GM21381 (cell line): ENCODE data around the gene RNASET2.

Source experiments
- ATAC-seq: cut with Tn5 transposase; IDR thresholded peaks from one replicate; pipeline ENCODE4 v1.9.1; 2021; ENCODE audit warnings: mild to moderate bottlenecking, moderate library complexity; ENCODE audit not compliant: unreplicated experiment

RNASET2 gene, protein sequence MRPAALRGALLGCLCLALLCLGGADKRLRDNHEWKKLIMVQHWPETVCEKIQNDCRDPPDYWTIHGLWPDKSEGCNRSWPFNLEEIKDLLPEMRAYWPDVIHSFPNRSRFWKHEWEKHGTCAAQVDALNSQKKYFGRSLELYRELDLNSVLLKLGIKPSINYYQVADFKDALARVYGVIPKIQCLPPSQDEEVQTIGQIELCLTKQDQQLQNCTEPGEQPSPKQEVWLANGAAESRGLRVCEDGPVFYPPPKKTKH

DNA sequence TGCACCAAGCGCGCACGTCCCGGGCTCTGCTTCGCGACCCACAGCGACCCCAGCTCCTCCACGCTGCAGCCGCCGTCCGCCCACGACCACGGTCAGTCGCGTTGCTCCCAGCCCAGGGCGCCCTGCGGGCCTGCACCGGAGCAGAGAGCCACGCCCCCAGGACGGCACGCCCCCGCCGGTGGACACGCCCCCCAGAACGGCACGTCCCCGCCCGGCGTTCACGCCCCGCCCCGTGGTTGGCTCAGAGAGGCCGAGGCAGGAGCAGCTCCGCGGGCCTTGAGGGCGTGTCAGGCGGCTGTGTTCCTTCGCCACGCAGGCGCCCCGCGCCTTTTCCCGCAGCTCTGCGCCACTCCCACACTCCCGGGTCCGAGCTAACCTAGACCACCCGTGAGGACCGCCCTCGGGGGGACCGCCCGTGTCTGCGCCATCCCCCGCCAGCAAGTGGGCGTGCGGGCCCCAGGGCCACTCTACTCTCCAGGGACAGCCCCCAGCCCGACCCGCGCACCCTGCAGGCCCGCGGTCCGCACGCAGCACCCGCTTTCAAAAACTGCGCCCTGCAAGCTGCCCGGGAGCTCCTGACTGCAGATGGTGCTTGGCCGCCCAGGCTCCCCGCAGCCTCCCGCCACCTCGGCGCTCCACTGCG is at the start of gene RNASET2:
TSS of gene RNASET2 (minus strand) at position 107 of the 643 bp plus-strand sequence. CDS start 368 bp downstream, outside the sequence.
- ATAC-seq, result peak; percentile 60

DNA sequence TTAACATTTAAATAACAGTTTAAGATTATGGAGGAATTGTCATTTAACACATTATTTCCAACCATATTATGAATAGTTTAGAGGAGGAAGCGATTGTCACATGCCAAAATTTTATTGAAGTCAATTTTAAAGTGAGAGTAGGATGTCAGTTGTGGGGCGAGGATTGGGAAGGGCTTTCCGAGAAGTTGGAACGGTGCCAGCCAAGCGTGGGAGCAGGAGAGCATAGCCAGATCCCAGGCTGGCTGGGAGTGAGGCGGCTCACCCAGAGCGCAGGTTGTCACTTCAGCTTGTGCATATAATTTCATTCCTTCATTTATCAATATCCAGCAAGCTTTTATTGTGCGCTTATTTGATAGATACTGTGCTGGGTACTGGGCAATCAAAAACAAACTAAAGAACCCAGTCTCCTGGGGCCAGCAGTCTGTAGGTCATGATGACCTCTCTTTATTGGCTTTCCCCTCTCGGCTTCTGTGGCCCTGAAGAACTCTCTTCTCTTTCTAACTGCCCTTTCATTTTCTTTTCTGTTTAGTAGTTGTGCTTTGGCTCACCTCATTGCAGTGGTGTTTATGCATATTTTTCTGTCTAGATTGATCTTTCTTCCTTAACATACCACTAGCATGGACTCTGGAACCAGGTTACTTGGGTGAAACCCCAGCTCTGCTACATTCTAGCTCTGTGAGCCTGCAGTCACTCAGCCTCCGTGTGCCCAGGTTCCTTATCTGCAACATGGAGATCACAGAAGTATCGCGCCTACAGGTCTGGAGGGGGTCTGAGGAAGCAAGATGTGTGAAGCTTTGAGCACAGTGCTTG is 49.2 kb upstream of the RNASET2 start:
- no peak for ATAC-seq

DNA sequence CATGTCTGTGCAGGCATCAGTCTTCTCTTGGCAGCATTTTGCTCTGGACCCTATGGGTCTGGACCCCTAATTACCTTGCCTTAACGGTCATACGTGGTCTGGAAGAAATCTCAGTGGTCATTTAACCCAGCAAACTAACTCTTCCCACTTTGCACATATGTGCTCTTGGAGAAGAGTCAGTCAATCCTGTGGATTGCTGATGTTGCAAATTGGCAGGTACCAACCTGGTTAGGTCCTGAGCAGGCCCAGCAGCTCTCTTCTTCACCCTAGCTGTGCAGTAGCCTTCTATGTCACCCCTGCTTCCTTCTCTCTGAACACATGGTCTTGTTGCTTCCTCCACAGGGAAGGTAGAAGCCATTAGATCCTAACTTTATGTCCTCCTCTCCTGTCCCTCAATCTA is 44.4 kb upstream of the RNASET2 start:
- no peak for ATAC-seq

DNA sequence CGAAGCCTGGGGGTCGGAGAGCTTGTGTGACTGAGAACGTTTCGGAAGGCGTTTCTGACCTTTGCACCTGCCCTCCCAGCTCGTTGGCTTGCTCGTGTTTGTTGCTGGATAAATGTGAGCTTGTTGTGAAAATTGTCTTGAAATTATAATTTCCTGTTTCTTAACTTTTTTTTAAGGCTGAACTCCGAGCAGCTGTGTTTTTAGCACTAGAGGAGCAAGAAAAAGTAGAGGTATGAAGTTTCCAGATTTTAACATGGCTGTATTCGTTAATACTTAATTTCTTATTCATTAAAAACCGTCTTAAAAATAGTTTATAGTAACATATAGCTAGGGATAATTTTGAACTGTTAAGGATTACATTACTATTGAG is 43.5 kb upstream of the RNASET2 start:
- no peak for ATAC-seq

DNA sequence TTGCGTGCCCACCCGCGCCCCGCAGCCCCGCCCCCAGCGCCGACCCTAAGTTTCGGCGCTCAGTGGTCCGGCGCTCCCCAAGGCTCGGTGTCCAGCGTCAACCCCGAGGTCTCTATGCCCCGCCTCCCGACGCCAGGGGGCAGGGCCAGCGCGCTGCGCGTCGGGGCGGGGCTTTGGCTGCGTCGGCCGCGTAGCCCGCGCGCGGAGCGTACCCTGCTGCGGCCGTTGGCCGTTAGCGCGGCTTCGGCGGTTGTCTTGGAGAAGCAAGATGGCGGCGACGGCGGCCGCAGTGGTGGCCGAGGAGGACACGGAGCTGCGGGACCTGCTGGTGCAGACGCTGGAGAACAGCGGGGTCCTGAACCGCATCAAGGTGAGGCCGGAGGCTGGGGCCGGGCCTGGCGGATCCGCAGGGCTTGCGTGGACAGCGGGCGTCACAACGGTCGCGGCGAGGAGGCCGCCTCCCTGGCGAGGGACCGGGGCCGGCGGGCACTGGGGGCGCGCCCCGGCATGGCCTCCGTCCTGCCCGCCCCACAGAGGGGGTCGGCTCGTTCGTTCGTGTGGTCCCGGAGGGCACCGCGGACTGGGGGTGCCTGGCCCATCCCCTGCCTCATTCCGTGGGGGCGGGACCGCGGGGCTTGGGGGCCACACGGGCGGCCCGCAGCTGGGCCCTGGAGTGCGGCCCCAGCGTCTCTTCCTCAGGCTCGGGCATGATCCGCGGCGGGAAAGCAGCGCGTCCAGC is 43.0 kb upstream of the RNASET2 start, which contains the start of gene CEP43:
TSS of gene CEP43 (plus strand) at position 253 of the 739 bp plus-strand sequence. CDS start at position 269, 16 bp downstream.
- peak; percentile 90 for ATAC-seq

DNA sequence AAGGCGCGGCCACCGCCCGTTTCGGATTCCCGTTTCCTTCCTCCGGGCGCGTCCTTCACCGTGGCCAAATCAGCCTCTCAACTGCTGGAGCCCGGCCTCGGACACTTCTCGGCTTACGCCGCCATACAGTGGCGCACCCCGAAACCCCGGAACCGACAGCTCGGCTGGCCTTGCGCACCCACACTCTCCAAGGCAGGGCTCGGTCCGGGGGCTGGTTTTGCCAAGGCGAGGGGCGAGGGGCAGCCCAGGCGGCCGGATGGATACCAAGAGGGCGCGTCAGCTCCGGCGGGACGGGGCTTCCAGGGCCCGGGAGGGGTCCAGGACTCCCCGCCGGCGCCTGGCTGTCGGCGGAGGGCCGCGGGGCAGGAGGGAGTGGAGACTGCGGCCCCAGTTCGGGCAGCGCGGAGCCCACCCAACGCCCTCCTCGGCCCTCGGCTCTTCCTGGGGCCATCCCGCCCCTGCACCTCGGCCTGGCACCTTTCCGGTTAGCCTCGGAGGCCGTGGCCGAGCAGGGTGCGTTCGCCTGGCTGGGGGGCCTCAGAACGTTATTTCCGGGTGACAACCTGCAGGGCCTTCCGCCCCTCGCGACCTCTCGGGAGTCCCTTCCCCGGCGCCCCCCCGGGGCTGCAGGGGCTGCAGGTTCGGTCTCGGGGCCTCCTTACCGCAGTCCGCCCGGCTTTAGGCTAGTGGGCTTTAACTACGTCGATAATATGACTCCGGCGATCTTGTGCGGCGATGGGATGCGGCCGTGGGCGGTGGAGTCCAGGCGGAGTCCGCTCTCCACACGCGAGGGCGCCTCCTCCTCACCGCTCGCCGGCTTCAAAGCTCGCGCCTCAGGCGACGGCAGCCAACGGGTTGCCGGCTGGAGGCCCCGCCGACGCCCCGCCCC is 42.1 kb upstream of the RNASET2 start:
- ATAC-seq, result peak; percentile 6

DNA sequence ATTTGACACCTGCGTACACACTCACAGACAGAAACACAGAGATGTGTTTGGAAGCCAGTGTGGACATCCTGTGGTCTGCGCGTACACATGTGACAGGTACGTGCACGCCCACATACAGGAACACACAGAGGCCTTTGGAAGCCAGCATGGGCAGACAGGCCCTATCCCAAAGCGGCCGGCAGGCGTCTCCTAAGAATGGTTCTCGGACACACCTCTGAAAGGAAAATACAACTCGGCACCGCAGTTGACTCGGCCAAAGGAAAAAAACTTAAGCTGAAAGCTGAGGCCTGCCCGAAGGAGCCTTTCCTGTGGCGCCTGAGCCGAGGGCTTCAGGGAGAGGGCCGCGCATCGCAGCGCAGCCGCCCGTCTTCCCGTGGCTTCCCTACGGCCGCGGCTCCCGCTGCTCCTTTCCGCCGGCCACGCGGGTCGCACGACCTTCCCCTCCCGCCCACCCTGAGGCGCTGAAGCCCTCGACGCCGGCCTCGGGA is 41.5 kb upstream of the RNASET2 start:
- ATAC-seq, result peak; percentile 23

DNA sequence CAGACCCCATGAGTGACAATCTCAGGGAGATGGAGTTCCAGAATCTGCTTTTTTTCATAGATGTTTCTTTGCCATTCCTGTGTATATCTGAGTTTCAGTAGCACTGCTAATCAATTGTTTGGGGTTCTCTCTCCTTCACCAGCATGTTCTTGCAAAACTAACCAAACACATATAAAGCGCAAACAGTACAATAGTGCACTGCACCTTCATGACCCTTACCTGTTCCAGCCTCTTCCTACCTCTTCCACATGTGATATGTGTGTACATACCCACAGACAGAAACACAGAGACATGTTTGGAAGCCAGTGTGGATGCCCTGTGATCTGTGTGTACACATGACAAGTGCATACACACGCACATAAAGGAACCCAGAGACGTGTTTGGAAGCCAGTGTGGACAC is 41.0 kb upstream of the RNASET2 start:
- no peak for ATAC-seq

DNA sequence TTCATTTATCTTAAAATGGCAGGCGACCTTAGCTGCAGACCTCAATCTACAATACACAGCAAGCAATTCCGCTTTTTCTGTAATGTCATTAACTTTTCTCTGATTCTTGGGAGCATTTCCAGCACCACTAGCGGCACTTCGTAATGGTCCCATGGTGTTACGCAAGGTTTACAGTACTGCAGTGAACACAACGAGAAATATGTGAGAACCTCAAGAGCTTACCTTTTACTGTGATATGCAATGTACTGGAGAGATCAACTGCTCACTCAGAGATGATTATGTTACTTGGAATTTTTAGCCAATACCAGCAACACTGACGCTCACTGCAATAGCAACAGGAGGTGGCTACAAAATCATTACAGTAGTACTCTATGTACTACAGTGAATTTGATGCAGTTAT is 40.1 kb upstream of the RNASET2 start:
- ATAC-seq, result no peak

DNA sequence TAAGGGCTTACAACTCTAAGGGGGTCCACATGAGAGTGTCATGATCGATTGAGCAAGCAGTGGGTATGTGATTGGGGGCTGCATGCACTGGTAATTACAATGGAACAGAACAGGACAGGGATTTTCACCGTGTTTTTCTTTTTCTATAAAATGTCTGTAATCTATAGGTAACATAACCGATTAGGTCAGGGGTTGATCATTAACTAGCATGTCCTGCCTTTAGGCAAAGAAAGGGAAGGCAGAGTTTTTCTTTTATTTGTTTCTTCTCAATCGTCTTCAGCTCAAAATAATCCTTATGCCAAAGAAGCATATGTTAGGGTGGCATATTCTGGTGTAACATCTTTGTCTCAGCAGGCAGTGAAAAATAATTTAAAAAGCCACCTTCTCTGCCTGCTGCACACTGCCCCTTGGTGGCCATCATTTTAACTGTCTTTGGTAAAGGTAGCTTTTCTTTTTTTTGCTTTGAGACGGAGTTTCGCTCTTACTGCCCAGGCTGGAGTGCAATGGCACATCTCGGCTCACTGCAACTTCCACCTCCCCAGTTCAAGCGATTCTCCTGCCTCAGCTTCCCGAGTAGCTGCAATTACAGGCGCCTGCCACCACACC is 33.2 kb upstream of the RNASET2 start:
- peak; percentile 87 for ATAC-seq

DNA sequence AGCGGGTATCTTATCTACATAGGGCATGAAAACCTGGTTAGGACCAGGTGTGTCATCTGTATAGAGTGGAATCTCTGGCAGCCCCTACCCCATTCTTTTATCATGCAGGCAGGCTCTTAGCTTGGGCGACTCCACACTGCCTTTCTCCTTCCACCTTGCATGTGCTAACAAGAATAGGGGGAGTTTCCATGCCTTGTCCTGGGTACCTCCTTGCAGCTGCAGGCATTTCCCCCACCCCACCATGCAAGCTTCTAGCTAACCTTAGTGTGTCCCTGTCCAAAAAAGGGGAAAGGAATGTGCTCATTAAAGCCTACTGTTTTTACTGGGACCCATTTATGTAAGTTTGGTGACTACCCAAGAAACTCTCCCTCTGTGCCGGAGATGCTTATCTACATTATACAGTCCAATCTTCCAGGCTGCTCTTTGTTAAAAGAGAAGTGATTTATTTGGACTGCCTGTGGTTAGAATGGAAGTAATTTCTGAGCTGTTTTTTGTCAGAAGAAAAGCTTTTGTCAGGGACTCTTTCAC is 32.4 kb upstream of the RNASET2 start:
- no peak for ATAC-seq

DNA sequence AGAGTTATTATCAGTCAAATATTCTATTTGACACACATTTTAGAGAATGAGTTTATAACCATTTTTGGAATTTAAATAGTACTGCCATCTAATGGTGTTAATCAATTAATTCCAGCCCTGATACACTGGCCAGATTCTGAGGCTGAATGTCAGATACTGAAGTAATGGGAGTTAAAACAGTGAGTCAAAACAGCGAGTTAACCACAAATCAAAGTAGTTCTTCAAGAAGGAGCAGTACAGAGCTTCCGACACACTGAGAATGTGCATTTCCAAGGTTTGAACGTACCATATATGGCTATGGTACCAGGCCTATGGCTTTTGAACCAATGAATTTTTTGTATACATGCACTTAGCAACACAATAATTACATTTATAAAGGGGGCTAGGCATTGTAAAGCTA is 31.6 kb upstream of the RNASET2 start:
- no peak for ATAC-seq

DNA sequence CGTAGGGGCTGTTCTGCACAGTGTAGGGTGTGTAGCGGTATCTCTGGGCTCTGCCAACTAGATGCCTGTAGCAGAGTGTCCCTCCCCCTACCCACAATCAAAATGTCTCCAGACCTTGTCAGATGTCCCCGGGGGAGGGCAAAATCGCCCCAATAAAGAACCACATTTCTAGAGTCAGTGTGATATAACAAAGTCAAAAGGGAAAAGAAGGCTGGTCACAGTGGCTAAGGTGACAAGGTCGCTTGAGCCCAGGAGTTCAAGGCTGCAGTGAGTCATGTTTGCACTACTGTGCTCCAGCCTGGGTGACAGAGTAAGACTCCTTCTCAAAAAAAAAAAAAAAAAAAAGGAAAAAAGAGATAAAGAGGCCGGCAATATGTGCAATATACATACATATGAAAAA is 31.1 kb upstream of the RNASET2 start:
- no peak for ATAC-seq

DNA sequence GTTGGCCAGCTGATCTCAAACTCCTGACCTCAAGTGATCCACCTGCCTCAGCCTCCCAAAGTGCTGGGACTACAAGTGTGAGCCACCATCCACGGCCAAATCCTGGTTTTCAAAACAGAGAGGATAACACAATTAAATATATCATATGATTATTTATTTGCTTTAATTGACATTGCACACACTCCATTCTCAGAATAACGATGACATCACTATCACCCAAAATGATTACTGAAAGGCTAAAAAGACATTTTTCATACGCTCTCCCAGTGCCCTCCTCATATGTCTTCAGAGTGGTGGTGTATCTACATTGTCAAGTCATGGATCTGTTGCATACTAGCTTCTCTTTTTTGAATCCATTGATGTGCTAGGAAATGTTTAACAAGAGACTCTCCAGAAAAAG is 24.4 kb upstream of the RNASET2 start:
- no peak for ATAC-seq

DNA sequence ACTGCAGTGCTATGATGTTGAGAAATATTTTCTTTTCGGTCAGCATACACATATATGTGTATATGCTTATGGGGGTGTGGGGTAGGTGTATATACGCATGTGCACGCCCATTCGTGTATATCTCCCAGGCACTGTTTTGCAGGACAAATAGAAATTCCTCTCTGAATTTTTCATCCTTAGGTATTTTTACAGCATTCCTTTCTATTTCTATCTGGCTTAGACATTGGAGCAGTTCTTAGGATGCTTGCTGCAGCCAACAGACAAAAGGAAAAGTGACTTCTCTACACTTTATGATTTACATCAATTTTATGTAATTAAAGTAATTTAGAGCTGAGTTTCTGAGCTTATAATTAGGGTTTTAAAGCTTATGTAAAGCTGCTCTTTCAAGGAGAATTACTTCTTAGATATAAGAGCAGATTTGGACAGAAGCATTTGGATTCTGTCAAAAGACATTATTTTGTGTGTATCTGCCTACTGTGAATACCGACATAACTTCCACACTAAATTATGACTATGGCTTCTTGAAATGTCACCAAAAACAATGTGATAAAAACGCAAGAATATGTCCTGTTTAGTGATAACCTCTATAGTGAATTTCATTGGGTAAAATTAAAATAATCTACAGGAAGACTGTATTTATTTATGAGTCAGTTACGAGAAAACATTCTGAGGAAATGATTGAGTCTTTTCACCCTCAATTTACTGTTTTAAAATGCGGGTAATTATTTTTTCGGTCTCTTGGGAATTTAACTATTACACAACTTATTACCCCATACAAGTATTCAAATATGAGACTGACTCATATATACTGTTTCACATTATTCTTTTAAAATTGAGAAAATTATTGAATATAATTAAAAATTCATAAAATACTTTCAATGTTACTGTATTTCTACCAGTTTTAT is 21.5 kb upstream of the RNASET2 start:
- no peak for ATAC-seq

DNA sequence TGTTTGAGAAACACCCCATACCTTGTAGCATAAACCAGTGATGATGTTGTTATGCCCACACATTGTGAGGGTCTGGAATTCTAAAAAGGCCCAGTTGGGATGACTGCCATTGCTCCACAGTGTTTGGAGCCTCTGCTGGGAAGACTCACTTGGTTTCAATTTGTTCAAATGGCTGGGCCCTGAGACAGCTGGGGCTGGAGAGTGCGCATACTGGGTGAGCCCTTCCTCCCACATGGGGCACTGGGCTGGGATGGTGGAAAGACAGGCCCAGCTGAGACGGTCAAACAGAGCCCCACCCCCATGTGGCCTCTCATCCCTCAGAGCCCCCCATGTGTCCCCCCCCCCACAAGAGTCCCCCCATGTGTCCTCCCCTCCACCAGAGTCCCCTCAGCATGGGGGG is 20.3 kb upstream of the RNASET2 start:
- ATAC-seq, result no peak

DNA sequence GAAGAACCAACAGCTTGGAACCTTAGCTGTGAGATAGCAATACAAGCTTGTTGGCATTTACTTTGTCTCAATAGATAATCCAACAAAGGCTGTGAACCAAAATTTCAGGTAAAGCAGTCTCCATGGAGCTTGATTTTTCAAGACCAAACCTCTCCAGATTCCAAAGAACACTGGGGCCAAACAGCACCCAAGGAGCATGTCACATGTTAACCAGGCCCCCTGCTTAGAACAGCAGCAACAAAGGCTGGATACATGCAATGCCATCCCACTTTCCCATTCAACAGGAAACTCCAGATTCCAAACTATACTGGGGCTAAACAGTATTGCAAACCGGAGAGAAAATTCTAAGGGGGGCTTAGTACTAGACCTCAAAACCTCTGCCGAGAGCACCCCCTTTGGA is 15.8 kb upstream of the RNASET2 start:
- ATAC-seq, result no peak

DNA sequence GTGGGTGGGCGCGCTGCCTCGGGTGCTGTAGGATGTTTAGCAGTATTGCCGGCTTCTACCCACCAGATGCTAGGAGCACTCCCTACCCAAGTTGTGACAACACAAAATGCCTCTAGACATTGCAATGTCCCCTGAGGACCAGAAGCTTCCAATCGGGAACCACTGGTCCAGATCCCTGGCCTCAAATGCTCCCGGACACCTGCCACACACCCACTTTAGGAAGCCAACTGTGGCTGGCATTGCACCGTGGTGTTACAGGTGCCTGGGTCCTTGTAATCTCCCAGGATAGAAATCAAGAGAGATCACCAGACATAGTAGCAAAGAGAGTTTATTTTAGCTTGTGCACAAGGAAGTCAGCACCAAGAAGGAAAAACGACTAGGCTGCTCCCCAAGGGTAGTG is 14.9 kb upstream of the RNASET2 start:
- ATAC-seq, result no peak
